Measurements from ENCODE around the gene PTH2.

GRCh38 chr19:49421878-49422202, 1.4 kb downstream of the PTH2 start:
- TF ChIP-seq CTCF (IDR thresholded peaks at IDR 0.05; ENCODE audit: low read length) (no peak), EZH2 (optimal IDR thresholded peaks at IDR 0.05; ENCODE audit: low read depth, low read length) (no peak)

Measured in MM.1S (cell line).